HG03439 (cell line): ENCODE results near the gene LRRN1.
"Not testable (repeated sequence)": the region's sequence is repeated elsewhere in the genome, so short reads cannot be mapped to it uniquely, and the experiment has no call there.

Experiments
- ATAC-seq: cut with Tn5 transposase; IDR thresholded peaks from one replicate; pipeline ENCODE4 v1.9.1; 2021; ENCODE audit warnings: mild to moderate bottlenecking, moderate library complexity; ENCODE audit not compliant: unreplicated experiment

Gene LRRN1

DNA sequence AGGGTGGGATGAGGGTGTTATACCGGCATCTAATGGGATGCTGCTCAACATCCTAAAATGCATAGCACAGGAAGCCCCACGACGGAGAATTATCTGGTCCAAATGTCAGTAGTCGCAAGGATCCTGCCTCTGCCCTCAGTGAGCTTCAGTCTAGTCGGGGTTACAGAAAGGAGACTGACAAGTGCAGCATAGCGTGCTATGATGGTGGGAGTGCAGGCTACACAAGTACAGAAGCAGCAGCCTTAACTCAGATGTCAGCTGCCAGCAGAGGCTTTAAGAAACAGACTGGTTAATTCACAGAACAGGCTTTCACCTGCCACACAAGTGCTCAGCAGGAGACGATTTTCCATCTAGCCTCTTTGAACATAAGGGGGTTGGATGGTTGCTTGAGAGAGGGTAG is 6.9 kb downstream of the LRRN1 start:
- ATAC-seq = no peak

GRCh38 chr3:3806856-3807255 is 7.6 kb downstream of the LRRN1 start:
- no peak for ATAC-seq

DNA sequence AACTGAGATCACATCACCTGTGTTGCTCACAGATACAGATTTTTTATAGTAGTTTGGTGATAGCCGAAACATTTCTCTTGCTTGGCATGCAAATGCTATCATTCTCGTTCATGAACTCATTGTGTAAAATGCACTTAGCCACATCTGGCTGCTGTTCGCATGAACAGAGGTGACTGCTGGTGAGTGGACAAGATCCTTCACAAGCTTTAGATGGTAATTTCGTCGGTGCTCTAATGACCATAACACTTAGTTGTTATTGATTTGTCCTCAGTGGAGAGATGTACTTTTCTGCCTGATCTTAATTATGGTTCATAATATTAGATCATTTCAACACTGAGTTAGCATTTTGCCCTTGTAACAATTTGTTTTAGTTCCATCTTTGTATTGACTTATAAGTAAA is 13.8 kb downstream of the LRRN1 start:
- no peak for ATAC-seq

GRCh38 chr3:3815206-3815605 is 16.0 kb downstream of the LRRN1 start:
- ATAC-seq = no peak

GRCh38 chr3:3816034-3816433 is 16.8 kb downstream of the LRRN1 start:
- no peak for ATAC-seq

GRCh38 chr3:3817865-3818264 is 18.6 kb downstream of the LRRN1 start:
- ATAC-seq = no peak

GRCh38 chr3:3821777-3822176 is 22.5 kb downstream of the LRRN1 start:
- no peak for ATAC-seq

GRCh38 chr3:3825035-3825434 is 25.8 kb downstream of the LRRN1 start:
- no peak for ATAC-seq

DNA sequence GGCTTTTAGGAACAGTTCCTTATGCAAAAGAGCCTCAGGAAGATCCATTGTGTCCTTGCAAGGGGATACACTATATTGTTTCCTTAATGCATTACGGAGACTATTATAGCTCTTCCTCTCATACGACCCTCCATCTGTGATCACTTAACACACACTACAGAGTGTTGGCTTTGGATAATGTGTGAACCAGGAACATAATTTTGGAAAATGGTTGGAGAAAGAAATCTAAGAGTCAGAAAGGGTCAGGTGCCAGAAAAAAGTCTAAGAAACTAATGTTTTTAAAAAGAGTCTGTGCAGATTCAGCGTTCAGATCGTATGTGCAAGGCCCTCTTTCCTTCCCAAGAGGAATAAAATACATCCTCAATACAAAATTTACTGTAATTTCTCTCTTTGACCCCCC is 27.3 kb downstream of the LRRN1 start:
- ATAC-seq = no peak

DNA sequence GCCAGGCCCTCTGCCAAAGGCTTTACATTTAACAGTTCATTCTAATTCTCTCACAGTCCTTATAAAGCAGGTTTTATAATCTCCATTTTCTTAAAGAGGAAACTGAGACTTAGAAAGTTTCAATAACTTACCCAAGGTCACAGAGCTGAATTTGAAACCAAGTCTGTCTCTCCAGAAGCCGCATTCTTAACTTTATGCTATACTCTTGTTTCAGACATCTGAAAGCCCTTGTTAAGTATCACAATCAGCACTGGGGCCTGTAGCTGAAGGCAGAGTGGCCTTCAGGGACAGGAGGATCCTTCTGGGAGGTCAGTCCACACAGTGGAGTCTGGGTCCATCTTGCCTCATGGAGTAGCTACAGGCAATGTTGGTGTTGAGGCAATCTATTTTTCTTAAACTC is 27.9 kb downstream of the LRRN1 start:
- ATAC-seq = no peak

GRCh38 chr3:3828417-3828816 is 29.2 kb downstream of the LRRN1 start:
- not testable (repeated sequence) for ATAC-seq

DNA sequence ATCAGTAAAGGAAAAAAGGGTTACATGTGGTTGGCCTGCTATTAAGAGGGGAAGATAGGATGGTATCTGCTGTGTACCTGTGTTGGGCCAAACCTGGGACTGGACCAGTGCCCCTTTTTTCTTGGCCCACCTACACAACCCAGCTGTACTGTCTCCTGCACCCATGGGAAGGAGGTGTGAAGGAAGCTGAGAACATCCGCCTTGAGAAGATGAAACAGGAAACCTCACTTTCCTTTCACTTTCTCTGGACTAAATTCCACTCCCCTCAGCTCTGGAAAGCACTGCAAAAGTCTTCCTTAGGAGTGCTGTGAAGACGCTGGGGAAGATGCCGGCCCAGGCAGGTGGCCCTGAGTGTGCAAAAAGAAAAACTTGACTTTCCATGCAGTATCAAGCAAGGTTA is 37.6 kb downstream of the LRRN1 start:
- ATAC-seq = no peak

- ATAC-seq = no peak
These were observed 43.1 kb downstream of the LRRN1 start for GRCh38 chr3:3842356-3842755.

- ATAC-seq = no peak
These were observed 49.0 kb downstream of the LRRN1 start for GRCh38 chr3:3847994-3848922.

- no peak for ATAC-seq
These were observed 49.7 kb downstream of the LRRN1 start for GRCh38 chr3:3848923-3849275.

GRCh38 chr3:3851621-3852323 is 52.5 kb downstream of the LRRN1 start:
- peak; percentile 80 for ATAC-seq

DNA sequence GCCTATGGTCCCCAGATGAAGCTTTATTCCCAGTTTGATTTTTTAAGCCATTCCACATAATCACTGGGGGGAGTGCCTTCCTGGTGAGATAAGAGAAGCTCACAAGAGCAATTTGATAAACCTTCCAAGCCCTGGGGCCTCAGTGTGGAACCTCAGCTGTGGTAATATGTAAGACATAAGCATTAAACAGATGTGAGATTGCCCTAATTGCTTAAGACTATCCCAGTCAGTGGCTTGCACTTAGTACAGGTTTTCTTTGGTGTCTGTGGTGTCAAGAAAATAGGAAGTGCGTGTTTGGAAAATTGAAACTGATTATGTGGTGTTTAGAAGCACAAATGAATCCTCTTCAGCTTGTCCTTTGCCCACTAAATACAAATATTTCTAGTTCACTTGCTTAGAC is 54.3 kb downstream of the LRRN1 start:
- ATAC-seq = no peak

GRCh38 chr3:3855056-3855455 is 55.8 kb downstream of the LRRN1 start:
- ATAC-seq = no peak

- no peak for ATAC-seq
These were observed 61.0 kb downstream of the LRRN1 start for GRCh38 chr3:3860235-3860634.

DNA sequence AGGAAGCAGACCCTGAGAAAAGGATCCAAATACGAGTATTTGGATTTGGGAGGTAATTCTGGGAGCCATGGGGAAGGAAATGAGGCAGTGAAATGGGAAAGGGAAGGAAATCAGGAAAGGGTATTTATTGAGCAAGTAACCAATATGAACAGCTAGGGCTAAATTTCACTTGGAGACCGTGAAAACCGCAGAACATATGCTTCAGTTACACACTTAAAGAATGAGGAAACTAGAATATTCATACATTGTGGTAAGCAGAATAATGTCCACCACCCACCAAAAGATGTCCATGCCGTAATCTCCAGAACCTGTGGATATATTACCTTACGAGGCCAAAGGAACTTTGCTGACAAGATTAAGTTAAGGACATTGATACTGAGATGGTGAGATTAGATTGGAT is 63.3 kb downstream of the LRRN1 start:
- ATAC-seq = no peak

GRCh38 chr3:3875491-3875890 is 76.3 kb downstream of the LRRN1 start:
- ATAC-seq = no peak

GRCh38 chr3:3881050-3881449 is 81.8 kb downstream of the LRRN1 start:
- no peak for ATAC-seq
